IPS DF 19.7 (cell line): ENCODE results near the gene C11orf24.

Experiments used
- DNase-seq: peaks from one replicate; pipeline ENCODE4 v3.0.0-alpha.2; 2013; ENCODE audit warnings: low read depth, low spot score

The C11orf24 gene

GRCh38 chr11:68270196-68271022, 1.4 kb downstream of the C11orf24 start:
- no peak for DNase-seq

GRCh38 chr11:68269414-68270081, 2.2 kb downstream of the C11orf24 start:
- DNase-seq, result no peak

GRCh38 chr11:68267881-68268240, 3.9 kb downstream of the C11orf24 start:
- DNase-seq, result no peak

GRCh38 chr11:68266936-68267880, 4.6 kb downstream of the C11orf24 start:
- no peak for DNase-seq

- DNase-seq, result no peak
Observed at GRCh38 chr11:68266121-68266891, 5.5 kb downstream of the C11orf24 start.

- DNase-seq, result no peak
Observed at GRCh38 chr11:68264741-68265540, 6.8 kb downstream of the C11orf24 start.

- DNase-seq, result no peak
Observed at GRCh38 chr11:68264244-68264643, 7.5 kb downstream of the C11orf24 start.

- no peak for DNase-seq
Observed at GRCh38 chr11:68263444-68264035, 8.2 kb downstream of the C11orf24 start.

- DNase-seq, result no peak
Observed at GRCh38 chr11:68262544-68262827, 9.3 kb downstream of the C11orf24 start.

- no peak for DNase-seq
Observed at GRCh38 chr11:68261749-68262543, 9.8 kb downstream of the C11orf24 start.

- DNase-seq, result no peak
Observed at GRCh38 chr11:68261006-68261405, 10.8 kb downstream of the C11orf24 start.

- DNase-seq, result no peak
Observed at GRCh38 chr11:68260484-68260883, 11.3 kb downstream of the C11orf24 start.

GRCh38 chr11:68259122-68259959, 12.4 kb downstream of the C11orf24 start:
- no peak for DNase-seq

- no peak for DNase-seq
Observed at GRCh38 chr11:68258363-68258765, 13.4 kb downstream of the C11orf24 start.

- DNase-seq, result peak; percentile 88
Observed at GRCh38 chr11:68257477-68258362, 14.1 kb downstream of the C11orf24 start.

- no peak for DNase-seq
Observed at GRCh38 chr11:68256331-68256741, 15.4 kb downstream of the C11orf24 start.

GRCh38 chr11:68255526-68255925, 16.2 kb downstream of the C11orf24 start:
- DNase-seq, result no peak
